Inflammatory macrophage treated with lipopolysaccharide for 1 hour (primary cell): ENCODE results near the gene CTBP2.

Source experiments
- DNase-seq, 2 donors: peaks; one replicate each; pipeline ENCODE4 v3.0.0-alpha.2; 2020 to 2022

Gene CTBP2

DNA sequence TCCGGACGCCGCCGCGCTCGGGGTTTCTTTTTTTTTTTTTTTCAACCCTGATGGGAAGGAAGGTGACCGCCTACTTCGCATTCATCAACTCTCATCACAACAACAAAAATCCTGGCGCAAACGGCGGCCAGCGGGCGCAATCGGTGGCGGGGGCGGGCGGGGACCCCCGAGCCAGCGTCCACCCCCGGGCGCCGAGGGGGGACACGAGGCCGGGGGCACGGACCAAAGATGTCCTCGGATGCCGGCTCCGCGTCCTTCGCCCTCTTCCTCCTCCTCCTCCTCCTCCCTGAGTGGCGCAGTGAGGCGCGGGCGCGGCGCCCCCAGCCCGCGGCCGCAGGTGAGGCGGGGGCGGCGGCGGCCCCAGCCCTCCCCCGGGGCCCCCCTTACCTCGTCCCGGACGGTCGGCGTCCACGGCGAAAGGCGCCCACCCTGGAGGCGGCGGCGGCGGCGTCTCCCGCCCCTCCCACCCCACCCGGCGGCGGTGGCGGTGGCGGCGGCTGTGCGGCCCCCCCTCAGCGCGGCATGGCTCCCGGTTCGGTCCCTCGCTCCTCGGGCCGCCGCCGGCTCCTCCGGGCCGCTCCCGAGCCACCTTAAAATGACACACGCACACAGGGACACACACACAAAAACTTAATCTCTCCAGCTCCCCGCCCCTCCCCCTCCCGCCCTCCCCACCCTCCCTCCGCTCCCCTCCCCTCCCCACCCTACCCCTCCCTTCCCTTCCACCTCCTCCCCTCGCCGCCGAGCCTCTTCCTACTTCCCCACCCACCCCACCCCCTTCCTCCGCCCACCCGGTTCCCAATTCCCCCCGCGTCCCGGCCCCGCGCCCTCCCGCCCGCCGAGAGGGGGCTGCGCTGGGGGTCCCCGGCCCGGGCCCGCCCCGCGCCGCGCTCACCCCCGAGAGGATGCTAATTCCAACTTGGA is at the start of gene CTBP2:
Gene CTBP2, minus strand, starts transcription at position 632 of the 924 bp plus-strand sequence.
- DNase-seq, result no peak

DNA sequence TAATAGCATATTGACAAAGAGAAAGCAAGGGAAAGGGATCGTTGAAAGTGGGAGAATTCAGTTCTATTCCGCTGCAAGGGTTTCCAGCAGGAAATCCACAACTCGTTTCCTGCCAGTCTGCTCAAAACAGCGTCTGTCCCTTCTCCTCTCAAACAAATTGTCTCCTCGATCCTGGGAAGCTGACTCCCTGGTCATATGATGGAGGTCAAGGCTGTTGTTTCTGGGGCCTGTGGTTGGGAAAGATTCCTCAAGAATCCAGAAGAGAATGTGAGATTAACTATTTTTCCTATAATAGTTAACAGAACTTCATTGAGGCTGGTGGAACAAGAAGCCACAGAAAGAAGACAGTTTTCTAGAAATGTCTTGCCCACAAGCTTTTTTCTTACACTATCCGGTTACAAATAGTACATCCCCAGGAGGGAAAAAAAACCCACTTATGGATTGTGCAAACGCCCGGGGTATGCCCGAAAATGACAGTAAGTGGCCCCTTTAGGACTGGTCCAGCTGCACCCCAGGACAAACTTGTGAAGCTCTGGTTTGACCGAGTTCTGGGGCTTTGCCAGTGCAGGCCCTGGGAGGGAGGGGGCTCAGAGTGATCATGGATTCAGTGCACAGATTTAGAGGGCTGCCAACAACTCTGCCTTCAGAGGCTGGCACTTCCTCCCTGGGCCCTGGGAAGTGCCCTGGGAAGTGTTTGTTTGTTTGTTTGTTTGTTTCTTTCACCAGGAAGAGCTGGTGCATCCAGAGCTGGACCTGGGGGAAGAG is 49.4 kb upstream of the CTBP2 start:
- DNase-seq, result no peak

DNA sequence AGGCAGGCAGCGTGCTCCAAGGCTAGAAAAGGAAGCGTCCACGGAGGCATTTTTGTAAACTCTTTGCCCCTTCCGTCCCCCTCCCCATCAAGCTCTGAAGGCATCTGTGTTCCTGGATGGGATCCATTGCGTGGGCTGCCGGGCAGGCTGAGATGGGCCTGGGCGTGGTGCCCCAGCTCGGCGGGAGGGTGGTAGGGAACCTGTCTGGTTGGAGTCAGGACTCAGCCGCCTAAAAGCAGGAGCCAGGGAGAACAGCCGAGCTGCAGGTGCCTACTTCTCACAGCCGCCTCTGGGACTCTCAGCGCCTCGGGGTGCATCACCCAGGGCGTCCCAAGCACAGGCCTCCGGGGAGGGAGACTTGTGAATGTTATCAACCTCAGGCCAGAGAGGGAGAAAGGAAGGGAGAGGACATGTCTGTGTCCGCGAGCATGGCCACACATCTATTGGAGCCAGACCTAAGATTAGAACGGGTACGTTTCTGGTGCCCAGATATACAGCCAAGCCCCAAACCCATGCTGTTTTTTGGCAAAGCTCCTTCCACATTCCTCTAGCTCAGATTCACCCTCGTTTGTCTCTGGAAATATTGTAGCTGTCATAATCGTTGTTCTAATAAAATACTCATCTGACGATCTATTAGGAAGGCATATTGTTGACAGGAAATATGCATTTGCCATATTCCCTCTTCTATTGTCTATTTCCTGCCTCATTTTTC is 48.6 kb upstream of the CTBP2 start:
- DNase-seq, result no peak

DNA sequence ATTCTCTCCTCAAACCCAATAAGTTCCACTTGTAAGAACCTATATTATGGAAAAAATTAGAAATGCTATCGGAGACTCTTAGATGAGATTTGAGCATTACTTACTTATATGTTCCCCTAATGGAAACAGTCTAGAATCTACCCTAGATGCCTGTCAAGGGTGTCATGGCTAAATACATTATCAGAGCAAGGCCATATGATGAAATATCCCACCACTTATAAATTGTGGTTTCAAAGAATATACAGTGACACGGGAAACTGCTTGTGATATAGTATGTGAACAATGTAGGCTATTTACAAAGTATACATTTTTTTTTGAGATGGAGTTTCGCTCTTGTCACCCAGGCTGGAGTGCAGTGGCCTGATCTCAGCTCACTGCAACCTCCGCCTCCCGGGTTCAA is 46.3 kb upstream of the CTBP2 start:
- no peak for DNase-seq

DNA sequence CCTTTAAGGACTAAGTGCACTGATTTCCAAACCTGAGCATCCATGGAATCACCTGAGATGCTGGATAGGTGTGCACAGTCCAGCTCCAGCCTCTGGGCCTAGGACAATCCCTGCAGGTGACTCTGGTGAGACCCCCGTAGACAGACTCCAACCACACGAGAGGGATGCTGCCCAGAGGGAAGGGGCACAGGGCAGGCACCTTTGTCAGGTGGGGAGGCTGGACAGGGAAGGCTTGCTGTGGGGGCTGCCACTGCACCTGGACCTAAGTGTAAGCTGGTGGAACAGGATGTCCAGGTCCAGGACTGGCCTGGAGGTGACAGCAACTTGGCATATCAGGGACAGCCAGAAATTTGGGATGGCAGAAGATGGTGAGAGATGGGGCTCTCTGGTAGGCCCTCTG is 45.1 kb upstream of the CTBP2 start:
- no peak for DNase-seq

DNA sequence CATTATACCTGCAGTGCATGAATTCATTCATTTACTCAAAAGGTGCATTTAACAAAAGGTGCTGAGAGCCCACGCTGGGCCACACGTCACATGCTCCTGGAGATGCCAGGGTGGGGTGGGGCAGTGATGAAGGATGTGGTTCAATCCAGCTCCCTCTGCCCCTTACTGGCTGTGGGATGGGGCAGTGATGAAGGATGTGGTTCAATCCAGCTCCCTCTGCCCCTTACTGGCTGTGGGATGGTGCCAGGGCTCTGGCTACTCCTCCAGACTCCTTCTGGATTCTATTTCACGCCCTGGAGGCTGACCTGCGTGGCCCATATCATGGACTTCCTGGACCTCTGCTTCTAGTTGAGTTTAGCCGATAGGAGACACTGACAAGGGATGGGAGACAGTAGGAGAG is 44.0 kb upstream of the CTBP2 start:
- DNase-seq, result no peak

DNA sequence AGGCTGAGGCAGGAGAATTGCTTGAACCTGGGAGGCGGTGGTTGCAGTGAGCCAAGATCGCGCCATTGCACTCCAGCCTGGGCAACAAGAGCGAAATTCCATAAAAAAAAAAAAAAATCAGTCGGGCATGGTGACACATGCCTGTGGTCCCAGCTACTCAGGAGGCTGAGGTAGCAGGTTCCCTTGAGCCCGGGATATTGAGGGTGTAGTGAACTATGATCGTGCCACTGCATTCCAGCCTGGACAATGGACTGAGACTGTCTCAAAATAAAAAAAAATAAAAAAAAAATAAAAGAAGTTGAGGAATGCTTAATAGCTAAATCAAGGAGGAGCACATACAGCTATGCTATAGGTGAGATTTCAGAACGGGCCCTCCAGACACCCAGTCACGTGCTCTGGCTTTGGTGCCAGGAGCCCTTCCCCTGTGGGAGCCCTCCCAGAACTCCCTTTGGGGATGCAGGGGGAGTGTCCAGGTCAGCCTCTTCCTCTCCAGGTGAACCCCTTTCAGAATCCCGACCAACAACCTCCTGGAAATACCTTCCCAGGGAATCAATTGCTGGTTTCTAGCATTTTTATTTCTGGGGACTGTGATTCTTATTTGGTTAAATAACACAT is 42.9 kb upstream of the CTBP2 start:
- DNase-seq, result no peak

DNA sequence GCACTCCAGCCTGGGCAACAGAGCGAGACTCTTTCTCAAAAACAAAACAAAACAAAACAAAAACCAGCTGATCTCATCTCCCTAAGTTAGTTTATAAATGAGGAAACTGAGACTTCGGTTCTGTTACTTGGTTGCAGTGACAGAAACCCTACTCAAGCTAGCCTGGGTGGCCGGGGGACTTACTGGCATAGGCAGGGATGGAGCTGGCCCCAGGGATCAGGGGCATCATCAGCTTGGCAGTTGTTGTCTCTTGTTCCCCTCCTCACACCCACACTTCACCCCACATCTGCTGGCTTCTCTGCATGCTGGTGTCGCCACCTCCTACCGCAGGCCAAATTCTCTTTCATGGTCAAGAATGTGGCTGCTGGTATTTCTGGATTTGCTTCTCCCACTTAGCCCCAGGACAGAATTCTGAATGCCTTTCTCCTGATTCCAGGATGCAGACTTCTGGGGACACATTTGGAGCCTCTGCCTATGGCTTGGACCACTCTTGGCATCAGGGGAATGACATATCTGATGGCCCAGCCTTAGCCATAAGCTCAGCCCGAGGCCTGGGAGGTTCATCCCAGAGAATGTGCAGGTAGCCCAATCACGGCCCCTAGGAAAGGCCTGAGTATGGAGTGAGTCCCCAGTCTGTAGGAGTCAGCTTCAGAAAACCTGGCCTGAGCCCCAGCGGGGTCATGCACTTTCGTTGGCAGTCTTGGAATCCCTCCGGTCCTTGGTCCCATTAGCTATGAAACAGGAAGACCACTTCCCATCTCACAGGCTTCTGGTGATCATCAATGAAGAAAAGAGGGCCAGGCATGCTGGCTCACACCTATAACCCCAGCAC is 41.6 kb upstream of the CTBP2 start:
- DNase-seq, result no peak

DNA sequence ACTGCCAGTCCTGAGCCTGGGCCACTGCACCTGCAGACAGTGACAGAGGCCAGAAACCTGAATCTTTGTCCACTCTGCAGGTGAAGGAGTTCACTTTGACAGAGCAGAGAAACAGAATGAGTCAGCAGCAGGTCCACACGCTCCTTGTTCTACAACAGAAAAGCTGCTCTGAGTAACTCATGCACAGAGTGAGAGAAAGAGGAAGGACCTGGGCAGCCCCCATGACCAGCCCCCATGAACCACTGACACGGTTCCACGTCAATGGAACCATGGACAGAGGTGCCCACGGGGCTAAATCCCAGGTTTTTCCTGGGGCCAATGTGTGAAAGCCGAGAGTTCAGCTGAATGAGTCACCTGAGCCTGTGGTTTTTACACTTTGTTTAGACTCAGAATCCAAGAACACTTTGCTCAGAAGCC is 40.8 kb upstream of the CTBP2 start:
- DNase-seq, result no peak

DNA sequence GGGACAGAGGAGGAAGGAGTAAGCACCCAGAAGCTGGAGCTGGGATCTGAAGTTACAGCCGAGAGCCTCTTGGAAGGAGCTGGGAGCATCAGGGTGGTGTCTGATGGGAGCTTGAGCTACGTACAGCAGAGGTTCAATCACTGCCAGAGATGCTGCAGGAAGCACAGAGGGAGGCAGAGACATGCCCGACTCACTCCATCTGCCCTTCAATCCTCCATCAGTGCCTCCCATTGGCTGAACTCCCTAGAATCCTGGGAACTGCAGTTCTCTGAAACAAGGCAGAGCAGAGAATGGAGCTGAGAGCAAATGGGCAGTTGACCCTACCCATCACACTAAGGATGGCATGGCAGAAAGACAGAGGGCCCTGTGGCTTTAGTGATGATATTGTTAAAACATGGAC is 40.0 kb upstream of the CTBP2 start:
- no peak for DNase-seq

DNA sequence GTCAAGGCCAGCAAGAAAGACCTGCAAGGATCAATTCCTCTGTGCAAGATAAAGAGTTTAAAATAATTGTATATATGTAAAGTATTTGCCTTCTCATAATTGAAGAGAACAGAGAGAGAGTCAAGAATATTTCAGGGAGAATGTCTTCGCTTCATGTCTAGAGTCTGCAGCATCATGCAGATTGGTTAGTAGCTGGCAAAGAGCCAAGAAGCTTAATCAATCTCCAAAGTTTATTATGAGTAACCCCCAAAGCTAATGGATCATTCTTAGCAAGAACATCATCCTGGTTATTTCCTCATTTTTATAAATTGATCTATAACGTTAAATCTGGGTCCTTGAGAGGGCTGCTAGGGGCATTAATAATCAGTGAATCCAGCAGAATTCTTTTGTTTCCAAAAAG is 38.9 kb upstream of the CTBP2 start:
- DNase-seq, result no peak

DNA sequence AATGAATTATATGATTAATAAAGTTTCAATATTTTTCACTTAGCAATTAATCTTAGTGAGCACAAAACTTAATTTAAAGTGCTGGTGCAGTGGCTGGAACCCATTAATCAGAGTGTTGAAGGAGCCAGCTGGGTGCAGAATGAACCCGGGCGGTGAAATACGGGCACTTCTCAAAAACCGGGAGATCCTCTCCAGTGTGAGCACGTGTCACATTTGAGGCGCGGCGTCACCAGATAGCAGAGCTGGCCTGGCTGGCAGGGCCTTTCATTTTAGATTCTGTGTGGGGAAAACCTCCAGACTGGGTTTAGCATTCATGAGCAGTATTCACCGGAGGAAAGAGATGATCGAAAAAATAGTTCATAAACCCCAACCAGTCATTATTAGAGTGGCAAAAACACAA is 34.5 kb upstream of the CTBP2 start:
- DNase-seq, result no peak

DNA sequence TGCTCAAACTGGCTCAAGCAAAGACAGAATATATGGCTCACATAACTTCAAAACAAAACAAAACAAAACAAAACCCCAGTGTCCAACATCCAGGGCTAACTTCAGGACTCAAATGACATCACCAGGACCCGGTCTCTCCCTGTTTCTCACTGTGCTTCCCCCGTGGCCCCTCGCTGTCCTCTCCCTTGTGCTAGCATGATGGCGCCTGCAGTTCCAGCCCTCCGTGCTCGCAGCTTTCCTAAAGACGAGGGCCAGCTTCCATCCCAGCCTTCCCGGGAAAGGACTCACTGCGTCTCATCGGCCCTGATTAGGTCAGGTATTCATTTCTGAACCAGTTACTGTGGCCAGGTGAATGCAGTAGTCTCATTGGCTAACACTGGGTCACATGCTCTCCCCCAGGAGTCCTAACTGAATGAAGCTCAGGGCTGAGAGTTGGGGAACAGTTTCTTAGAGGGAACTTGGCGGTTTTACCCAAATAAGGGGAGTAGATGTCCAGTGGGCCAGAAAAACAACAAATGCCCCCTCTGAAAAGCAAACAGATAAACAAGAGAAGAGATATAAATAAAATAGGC is 33.0 kb upstream of the CTBP2 start:
- DNase-seq, result no peak

DNA sequence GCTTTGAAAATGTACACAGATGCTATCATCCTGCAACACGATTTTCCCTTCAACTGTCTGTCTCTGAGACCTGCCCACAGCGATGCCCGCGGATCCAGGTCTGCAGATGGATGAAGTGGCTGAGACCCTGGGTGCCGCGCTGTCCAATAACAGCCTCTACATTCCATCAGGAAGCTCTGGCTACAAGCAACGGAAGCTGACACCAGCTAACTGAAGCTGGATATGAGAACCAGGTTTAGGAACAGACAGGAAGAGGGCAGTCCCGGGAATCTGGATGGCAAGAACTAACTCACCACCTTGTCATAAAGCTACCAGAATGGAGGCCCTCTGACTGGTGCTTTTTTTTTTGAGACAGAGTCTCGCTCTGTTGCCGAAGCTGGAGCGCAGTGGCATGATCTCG is 32.3 kb upstream of the CTBP2 start:
- DNase-seq, result no peak

DNA sequence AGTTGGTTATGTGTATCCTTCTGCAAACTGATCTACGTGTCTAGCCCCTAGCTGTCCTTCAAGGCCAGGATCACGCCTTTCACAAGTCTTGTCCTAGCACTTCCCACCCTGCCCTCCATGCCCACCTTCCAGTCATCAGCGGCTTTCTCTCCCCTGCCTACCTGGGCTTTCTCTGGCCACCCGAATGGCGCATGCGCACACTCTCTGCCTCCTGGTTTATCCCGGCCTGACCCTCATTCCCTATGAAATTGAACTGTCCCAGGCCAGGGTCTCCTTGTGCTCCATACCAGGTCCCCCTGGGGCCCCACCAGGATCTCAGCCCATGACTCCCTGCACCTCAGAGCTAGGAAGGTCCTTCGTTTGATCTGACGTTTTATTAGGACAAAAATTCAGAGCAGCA is 31.6 kb upstream of the CTBP2 start:
- no peak for DNase-seq

DNA sequence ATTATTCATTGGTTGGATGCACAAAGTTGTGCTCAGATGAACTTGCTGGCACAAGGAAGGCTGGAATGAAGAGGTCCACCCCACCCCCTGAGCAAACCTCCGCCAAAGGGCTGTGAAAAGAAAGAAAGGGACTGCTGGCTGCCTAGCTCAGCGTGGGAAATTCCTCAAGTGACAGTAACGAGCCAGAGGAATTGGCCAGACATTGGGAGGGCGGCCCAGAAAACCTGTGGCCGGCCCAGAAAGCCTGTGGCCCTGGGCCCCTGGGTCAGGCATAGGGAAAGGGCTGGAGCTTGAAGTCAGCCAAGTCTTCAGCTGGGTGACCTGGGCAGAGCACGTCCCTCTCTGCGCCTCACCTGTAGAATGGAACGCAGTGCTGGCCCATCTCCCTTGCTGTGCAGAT is 30.6 kb upstream of the CTBP2 start:
- no peak for DNase-seq

DNA sequence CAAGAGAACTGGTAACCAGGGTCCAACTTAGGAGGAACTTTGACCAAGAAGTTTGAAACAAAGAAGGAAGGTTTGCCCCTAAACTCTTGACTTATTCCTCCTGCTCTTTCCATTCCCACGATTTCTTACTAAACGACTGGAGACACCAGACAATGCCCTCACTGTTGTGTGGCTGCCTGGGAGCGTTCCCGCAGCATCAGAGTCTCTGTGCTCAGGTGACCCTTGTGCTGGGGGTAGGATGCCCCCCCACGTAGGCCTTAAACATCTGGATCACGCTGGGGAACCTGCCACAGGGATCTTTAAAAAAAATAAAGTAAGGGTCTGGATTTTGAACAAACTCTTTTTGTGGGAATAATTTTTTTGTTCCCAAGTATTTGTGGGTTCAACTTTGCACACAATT is 30.1 kb upstream of the CTBP2 start:
- no peak for DNase-seq

DNA sequence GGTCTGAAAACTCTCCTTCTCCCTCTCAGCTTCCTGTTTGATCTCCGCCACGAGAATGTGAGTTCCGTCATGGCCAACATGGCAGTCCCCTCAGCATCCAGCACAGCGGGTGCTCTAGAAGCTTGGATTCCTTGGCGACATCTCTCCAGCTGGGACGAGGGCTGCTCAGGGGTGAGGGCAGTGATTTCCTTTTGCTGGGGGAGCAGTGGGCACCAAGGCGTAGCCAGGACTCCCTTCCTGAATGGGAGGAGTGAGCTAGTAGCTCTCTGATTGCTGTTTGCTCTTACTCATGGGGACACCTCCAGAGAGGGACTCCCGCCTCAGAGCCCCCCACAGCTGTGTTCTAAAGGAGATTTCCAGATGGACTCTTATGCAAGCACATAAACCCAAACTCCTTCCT is 28.8 kb upstream of the CTBP2 start:
- no peak for DNase-seq

DNA sequence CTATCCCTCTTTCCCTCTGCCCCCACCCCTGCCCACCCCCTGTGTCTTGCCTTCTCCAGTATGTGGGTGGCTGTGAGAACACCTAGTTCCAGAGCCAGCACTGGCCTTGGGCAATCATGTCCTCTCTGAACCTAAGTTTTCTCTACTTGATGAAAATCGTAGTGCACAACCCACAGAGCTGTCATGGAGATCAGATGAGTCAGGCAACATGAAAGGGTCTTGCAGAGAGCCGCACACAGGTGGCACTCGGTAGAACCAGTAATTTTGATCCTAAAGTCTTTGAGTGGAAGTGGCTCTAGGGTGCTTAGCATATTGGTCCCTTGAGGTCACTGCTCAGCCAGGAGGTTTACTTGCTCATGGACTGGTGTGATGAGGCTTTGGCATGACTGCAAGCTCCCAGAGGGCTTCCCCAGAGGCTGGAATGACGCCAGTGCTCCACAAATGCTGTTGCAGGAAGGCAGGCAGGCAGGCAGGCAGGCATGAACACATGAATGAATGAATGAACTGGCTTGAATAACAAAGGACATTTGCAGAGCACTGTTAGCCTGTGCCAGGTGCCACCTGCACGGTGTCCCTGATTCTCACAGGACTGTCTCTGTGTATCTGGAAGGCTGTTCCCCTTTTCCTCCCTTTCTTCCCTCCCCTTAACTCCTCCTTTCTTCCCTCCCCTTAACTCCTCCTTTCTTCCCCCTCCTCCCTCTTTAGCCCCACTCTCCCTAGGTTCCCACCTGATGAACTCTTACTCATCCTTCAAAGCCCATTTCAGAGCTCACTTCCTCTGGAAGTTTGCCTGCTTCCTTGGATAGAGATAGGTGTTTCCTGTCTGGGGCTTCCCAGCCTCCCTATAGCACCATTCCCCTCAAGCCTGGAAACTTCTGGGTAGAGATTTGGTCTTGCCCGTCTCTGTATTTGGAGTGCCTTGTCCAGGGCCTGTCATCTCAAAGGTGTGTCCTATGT is 27.2 kb upstream of the CTBP2 start:
- no peak for DNase-seq

DNA sequence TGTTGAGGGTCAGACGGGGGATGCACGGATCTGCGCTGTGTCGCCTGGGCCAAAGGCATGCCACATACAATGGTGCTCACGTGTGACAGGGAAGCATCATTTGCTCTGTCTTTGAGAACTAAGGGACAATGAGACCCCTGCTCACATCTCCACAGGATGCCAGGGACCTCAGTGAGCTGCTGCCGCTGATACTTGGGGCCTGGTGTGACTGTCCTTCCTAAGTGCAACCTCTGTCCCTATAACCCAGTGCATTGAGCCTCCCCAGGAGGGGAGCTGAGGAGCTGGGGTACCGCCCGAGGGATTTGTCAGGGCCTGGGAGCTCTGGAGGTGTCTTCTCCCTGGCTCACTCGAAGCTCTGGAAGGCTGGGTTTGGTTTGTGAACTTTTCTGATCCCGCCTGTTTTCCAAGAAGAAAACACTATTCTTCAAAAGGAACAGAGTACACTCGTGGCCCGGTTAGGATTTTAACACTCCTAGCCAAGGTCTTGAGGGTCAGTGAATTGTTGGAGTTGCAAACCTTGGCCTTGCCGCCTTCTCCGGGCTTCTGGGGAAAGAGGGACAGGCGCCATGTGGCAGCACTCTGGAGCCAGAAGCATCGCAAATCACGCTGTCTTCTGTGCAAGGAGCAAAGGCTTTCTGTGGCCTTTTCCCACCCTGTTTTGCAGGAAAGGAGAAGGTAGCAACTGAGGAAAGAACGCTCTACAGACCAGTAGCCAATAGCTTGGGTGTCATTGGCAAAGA is 26.2 kb upstream of the CTBP2 start:
- no peak for DNase-seq
